GM12873 (cell line): ENCODE measurements around the gene GRIPAP1.
A peak's percentile ranks its signal among the peaks of the same experiment; 100 is the strongest.

Experiments
- CTCF ChIP-seq: IDR thresholded peaks from 2 replicates; pipeline ENCODE4 v1.5.1; 2012; ENCODE audit warnings: low read depth, mild to moderate bottlenecking, moderate library complexity, low read length, control low read depth; ENCODE audit not compliant: insufficient read depth; ENCODE audit errors: missing control alignments

The GRIPAP1 gene

GRCh38 chrX:48975041-48975440, 27.0 kb downstream of the GRIPAP1 start:
- no peak for TF ChIP-seq CTCF

GRCh38 chrX:48974574-48974973, 27.5 kb downstream of the GRIPAP1 start:
- no peak for TF ChIP-seq CTCF

- TF ChIP-seq CTCF = no peak
Observed at GRCh38 chrX:48974033-48974432, 28.0 kb downstream of the GRIPAP1 start.

GRCh38 chrX:48972220-48973164, 29.6 kb downstream of the GRIPAP1 start:
- peak; percentile 62 for TF ChIP-seq CTCF

GRCh38 chrX:48971249-48972219, 30.5 kb downstream of the GRIPAP1 start, which contains the start of gene KCND1:
Gene KCND1, minus strand, starts transcription at chrX:48971844. Its CDS starts 1,573 bp downstream, at chrX:48970271.
- TF ChIP-seq CTCF = no peak

- TF ChIP-seq CTCF = no peak
Observed at GRCh38 chrX:48969471-48969870, 32.6 kb downstream of the GRIPAP1 start.

GRCh38 chrX:48968377-48968776, 33.7 kb downstream of the GRIPAP1 start:
- TF ChIP-seq CTCF = no peak
